Measurements from ENCODE around the gene PROK2.

The PROK2 gene

DNA sequence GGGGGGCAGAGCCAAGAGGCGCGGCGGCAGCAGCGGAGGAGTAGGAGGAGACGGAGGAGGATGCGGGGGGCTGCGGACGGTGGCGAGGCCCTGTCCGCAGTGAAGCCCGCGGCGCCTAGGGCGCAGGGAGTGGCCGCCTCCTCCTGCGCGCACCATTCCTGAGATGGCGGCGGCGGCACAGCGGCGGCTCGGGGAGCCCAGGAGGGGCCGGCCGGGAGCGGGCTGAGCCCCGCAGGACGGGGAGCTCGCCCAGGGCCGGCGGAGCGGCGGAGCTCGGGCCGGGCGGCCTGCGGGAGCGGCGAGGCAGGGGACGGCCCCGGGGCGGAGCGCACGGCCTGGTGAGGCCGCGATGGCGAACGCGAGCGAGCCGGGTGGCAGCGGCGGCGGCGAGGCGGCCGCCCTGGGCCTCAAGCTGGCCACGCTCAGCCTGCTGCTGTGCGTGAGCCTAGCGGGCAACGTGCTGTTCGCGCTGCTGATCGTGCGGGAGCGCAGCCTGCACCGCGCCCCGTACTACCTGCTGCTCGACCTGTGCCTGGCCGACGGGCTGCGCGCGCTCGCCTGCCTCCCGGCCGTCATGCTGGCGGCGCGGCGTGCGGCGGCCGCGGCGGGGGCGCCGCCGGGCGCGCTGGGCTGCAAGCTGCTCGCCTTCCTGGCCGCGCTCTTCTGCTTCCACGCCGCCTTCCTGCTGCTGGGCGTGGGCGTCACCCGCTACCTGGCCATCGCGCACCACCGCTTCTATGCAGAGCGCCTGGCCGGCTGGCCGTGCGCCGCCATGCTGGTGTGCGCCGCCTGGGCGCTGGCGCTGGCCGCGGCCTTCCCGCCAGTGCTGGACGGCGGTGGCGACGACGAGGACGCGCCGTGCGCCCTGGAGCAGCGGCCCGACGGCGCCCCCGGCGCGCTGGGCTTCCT, 31.0 kb downstream of the PROK2 start, which contains the start of gene GPR27:
GPR27 (plus strand) TSS at position 155 of the 909 bp plus-strand sequence; CDS start at position 350, 195 bp downstream.
- no peak for DNase-seq (ENCODE audit: low read depth, low spot score)
- H3K4me3 ChIP-seq (ENCODE audit: low read length), result no peak within 1 kb of the TSS

DNA sequence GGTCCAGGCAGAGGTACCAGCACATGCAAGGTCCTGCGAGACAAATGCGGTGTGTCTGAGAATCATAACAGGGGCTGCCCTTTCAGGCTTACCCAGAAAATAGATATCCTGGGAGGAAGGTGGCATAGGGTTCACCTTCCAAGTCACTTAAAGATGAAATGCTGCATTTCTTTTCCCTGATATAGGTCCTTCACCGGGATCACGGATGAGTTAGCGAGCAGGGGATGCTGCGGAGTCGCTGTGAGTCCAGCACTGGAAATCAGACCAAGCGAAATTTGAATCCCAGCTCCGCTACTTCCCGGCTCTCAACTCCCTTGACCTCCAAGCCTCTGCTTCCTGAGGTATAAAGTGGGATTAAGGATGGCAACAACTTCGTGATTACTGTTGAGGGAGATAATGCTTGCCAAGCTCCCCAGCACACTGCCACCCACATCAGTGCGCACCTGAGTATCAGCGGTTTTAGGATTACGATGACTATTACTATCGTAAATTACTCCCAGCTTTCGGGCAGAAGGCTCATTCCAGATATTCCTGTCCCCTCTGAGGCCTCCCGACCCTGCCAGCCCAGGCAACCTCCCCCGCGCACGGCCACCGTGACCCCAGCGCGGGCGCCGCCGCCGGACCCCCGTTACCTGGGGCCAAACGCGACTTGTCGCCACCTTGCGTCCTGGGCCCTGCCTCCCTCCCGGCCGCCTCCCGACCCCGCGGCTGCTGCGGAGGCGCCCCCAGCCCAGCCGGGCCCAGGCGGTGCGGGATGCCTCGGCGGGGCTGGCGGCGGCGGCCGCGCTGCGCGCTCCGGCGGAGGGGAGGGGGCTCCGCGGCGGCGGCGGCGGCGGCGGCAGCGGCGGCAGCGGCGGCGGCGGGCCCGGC, 31.9 kb downstream of the PROK2 start:
- no peak for DNase-seq (ENCODE audit: low read depth, low spot score)
- H3K4me3 ChIP-seq (ENCODE audit: low read length), result no peak overlapping the region

DNA sequence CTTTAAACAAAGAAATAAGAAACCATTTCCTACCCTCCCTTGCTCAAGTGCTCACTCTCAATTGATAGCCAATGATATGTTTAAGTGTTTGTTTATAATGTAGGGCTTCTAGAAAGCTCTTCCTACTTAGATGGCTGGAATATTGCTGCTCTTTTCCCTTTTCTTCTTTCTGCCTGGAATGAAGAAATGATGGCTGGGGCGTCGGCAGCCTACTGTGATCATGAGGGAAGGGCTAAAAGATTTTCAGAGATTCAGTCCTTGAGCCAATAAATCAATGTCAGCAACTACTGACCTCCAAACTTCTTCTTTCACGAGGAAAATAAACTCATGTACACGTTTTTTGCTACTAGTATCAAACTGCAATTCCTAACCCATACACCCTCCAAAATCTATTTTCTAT, 33.3 kb downstream of the PROK2 start:
- no peak for DNase-seq (ENCODE audit: low read depth, low spot score)
- no peak overlapping the region for H3K4me3 ChIP-seq (ENCODE audit: low read length)

DNA sequence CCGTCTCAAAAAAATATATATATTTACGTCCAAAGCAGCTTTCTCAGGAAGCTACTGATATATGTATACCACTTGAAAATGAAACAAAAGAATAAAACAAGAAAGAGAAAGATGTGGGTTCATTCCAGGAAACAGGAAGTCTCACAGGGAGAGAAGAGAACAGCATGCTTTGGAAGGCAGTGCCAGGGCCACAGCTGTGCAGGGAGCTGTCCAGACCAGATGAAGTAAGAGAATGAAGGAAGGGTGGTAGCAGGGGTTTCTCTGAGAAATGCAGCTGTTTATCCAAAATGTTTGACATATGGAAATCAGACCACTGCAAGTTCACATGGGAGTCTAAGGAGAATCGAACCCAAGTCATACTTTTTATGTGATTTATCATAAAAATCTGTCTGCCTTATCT, 40.2 kb downstream of the PROK2 start:
- H3K4me3 ChIP-seq (ENCODE audit: low read length), result no peak overlapping the region
- DNase-seq (ENCODE audit: low read depth, low spot score), result no peak

DNA sequence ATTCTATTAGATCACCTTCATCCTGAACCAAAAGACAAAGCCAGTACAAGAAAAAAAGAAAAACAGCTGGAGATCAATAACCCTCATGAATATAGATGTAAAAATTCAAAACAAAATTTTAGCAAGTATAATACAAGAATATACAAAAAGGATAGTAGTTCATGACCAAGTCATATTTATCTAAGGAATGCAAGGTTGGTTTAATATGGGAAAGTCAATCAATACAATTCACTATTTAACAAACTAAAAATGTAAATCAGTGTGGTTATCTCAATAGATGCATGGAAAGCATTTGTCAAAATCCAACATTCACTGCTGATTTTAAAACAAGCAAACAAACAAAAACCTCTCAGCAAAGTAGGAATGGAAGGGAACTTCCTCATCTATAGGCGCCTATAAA, 42.3 kb downstream of the PROK2 start:
- H3K4me3 ChIP-seq (ENCODE audit: low read length), result no peak overlapping the region
- DNase-seq (ENCODE audit: low read depth, low spot score), result no peak

DNA sequence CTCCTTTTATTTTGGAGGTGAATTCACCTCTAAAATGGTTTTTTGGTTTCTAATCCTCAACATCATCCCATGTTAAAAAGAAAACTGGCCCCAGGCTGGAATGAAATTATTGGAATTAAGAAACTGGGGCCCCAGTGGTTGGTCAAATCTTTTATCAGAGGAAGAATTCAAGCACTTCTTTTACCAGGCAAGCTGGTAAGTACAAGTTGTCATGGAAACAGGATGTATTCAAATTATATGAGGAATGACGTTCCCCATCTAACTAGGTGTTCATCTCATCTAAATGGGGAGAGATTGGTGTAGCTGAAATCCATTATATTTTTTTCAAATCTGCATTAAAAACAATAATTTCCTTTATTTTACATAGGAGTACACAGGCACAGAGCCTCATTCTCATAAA, 50.1 kb downstream of the PROK2 start:
- H3K4me3 ChIP-seq (ENCODE audit: low read length), result no peak overlapping the region
- DNase-seq (ENCODE audit: low read depth, low spot score), result no peak

DNA sequence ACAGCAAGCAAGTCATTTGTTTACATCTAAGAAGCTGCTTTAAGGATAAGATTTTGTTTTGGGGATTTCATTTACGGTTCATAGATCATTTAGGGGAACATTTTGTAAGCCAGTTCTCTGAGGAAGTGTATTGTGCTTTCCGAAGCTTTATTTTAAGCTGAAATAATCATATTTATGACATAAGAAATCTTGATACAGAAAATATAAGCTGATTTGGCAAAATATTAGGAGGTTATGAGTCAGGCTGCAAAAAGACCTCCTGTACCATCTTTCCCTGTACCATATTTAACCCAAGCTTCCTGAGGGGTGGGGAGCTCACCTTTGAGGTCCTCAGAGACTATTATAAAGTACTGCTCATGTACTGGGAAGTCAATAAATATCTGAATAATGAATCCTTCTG, 51.6 kb downstream of the PROK2 start:
- no peak for DNase-seq (ENCODE audit: low read depth, low spot score)
- no peak overlapping the region for H3K4me3 ChIP-seq (ENCODE audit: low read length)

DNA sequence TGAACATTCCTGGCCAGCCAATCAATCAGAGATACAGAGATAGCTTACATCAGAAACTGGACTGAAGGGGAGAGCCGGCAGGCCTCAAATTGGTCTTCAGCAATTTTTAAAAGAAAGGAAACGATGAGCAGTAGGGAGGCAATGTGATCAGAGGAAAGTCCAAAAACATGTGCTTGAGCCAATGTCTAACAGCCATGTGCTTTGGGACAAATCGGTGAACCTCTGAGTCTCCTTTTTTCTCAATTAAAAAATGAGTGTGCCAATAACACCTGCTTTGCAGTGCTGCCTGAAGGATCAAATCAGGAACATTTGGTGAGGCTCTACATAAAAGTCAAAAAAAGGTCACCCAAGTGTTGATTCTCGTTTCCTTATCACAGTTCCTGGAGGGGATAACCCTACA, 52.3 kb downstream of the PROK2 start:
- H3K4me3 ChIP-seq (ENCODE audit: low read length), result no peak overlapping the region
- DNase-seq (ENCODE audit: low read depth, low spot score), result no peak

DNA sequence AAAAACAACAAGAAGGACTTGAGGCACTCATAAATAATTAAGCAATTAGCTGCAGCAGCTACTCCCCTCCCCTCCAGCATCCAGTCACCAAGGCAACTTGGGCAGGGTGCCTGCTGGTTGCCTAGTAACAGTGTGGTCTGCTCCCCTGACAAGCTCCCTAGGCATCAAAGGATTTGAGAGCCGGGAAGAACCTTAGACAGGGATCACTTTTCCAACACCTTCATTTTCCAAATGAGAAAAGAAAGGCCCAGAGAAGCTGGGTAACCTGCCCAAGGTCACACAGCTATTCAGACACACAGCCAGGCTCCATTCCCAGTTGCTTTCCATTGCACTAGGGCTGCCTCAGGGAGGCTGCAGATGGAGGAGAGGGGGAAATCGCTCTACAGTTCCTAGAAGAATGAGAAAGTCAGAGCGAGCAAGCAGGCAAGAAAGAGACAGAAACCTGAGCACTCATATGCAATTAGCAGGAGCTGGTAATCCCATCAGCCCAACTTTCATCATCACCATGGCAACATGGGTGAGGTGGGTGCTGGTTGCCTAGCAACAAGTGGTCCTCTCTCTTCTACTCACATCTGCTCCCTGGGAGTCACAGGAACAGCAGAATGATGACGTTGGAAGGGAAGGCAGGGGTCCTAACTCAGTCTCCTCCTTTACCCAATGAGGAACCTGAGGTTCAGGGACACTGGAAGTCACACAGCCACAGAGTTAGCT, 56.2 kb downstream of the PROK2 start:
- H3K4me3 ChIP-seq (ENCODE audit: low read length), result no peak overlapping the region
- peak; percentile 57 for DNase-seq (ENCODE audit: low read depth, low spot score)

DNA sequence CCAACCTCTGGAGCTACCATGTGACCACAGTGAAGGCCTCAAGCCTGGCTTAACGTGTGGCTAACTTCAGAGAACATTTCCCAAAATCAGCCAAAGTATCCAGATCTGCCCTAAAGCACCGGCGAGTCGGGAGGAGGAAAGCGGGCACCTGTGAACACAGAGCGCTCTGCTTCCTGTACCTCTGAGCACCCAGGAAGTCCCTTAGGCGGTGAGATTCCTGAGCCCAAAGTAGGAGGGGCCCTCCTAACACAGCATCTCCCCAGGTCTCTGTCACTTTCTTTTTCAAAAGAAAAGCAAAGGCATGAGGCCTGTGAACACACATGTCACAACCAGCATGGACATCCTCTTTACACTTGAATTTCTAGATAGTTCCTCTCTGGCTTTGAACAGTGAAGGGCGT, 58.8 kb downstream of the PROK2 start:
- H3K4me3 ChIP-seq (ENCODE audit: low read length), result no peak overlapping the region
- no peak for DNase-seq (ENCODE audit: low read depth, low spot score)

DNA sequence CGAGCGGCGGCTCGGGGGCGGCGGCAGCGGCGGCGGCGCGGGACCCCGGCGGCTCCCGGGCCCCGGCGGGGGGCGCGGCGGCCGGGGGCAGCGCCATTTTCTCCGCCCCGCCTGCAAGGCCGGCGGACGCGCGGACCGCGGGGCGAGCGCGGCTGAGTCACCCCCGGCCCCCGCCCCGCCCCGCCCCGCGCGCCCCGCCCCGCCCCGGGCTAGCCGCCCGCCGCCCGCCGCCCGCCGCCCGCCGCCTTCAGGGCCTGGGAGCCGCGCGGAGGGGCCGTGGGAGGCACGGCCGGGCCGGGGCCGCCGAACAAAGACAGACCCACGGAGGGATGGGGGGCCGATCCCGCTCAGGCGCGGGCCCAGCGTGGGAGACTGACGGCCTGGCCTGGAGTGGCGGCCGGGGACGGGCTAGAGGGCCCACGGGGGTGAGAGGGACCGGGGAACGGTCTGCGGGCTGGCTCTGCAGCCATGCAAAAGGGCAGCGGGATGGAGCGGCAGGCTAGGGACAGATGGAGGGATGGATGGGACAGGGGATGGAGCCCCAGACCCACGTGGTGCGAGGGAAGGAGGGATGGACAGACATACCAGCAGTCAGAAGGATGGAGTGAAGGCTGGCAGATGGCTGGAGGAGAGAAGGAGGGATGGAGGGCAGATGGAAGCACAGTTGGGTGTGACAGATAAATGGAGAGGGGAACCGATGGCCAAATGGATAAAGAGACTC, 59.5 kb downstream of the PROK2 start, which contains the start of gene EIF4E3:
EIF4E3 (minus strand) TSS at position 132 of the 721 bp plus-strand sequence; CDS start at position 97, 35 bp downstream.
- DNase-seq (ENCODE audit: low read depth, low spot score), result no peak
- peak within 1 kb of the TSS; percentile 49 for H3K4me3 ChIP-seq (ENCODE audit: low read length)

DNA sequence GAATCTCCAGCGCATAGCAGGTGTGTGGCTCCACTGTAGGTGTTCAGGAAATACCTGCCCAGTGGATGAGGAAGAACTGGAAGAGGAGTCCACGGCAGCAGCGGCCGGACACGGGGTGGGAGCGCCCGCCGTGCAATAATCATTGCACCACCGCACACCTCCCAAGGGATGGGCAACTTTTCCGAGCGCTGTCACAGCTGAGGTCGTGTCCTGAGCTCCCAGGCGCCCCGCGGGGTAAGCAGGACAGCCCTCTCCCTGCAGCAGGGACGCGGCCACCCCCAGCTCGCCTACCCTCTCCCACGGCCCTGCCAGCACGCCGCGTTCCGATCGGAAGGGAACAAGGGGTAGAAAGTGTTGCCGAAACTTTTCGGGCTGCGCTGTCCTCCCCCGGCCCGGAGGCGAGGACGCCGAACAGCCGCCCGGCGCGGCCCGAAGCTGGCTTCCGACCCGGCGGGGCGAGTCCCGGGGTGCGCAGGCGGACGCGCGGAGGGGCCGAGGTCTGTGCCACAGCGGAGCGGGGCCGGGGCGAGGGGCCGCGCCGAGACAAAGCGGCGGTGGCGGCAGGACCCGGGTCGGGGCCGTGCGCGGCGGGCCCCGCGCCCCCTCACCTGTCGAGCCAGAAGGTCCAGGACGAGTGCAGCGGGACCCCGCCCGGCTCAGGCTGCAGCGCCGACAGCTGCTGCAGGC, 60.2 kb downstream of the PROK2 start:
- no peak for DNase-seq (ENCODE audit: low read depth, low spot score)
- peak overlapping the region; percentile 49 for H3K4me3 ChIP-seq (ENCODE audit: low read length)

DNA sequence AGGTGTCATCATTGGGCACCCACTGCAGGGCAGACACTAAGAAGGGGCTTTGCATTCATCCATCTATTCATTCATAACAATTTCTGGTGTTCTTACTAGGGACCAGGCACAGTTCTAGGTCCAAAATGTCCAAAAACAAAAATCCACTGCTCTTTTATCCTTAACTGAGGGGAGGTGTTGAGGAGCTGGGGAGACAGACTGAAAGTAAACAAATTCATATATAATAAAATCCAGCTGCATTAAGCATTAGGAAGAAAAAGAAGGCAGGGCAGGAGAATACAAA, 60.8 kb downstream of the PROK2 start:
- no peak for DNase-seq (ENCODE audit: low read depth, low spot score)
- no peak overlapping the region for H3K4me3 ChIP-seq (ENCODE audit: low read length)

DNA sequence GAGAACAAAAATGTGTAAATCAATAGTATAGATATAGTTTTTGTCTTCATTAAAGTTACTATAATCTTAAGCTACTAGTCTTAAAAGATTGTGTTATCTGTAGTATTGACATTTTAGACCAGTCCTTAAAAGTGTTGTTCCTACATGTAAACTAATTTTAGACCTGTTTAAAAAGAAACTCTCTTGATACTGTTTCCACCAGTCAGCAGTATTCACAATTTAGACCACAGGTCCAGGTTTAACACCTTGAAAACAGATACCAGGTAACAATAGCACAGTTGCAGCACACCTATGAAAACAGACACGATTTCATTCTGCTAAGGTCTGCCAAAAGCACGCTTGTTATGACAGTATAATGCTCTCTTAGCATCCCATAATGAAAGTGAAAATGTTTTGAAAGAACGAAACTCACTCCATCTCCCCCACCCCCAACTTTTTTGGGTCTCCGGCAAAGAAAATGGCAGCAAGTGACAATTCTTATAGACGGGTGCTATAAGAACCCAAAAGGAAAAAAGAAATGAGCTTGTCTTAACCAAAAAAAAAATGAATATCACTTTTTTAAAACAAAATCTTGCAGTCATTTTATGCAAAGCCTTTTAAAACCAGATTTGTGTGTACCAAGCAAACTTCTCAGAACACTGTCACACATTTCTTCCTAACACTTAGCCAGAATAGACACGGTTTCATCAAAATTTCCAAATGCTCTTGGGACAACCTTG, 61.3 kb downstream of the PROK2 start:
- DNase-seq (ENCODE audit: low read depth, low spot score), result no peak
- H3K4me3 ChIP-seq (ENCODE audit: low read length), result no peak overlapping the region

DNA sequence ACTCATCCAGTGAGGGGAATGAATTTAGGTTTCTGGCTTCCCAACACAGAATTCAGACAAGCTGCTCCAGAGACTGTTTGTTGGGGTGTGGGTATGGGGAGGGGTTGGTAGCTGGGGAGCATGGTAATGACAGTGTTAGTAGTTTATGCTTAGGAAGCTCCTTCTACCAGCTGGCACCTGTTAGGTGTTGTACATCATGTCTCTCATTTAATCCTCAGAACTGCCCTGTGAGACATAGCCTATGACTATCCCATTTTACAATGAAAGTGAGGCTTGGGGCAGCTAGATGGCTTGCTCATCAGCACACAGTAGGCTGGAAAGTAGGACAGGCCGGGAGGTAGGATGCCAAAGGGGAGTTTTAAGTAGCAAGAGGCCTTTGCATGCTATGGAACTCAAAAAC, 62.3 kb downstream of the PROK2 start:
- DNase-seq (ENCODE audit: low read depth, low spot score), result no peak
- no peak overlapping the region for H3K4me3 ChIP-seq (ENCODE audit: low read length)

All from Jurkat, Clone E6-1 (cell line).